Measurements from ENCODE around the gene MED13L.

- TF ChIP-seq FOXM1 (IDR thresholded peaks at IDR 0.05; ENCODE audit: borderline replicate concordance) = no peak
- TF ChIP-seq PKNOX1 (IDR thresholded peaks at IDR 0.05) = no peak
- no peak for TF ChIP-seq ZNF384 (IDR thresholded peaks at IDR 0.05)
- no peak for TF ChIP-seq SP1 (IDR thresholded peaks at IDR 0.05)
- no peak for TF ChIP-seq FOXA1 (IDR thresholded peaks at IDR 0.05)
- no peak for TF ChIP-seq ELF4 (IDR thresholded peaks at IDR 0.05)
- no peak for TF ChIP-seq BHLHE40 (IDR thresholded peaks at IDR 0.05; ENCODE audit: borderline replicate concordance)
- TF ChIP-seq LEF1 (IDR thresholded peaks at IDR 0.05; ENCODE audit: borderline replicate concordance) = no peak
- TF ChIP-seq CTBP1 (IDR thresholded peaks at IDR 0.05; ENCODE audit: borderline replicate concordance) = no peak
- no peak for TF ChIP-seq SUZ12 (IDR thresholded peaks at IDR 0.05)
- no peak for TF ChIP-seq L3MBTL2 (conservative IDR thresholded peaks at IDR 0.05)
- TF ChIP-seq NFRKB (IDR thresholded peaks at IDR 0.05) = no peak
- no peak for TF ChIP-seq ARNT (IDR thresholded peaks at IDR 0.05)
Measured at GRCh38 chr12:116309343-116309742, 31.9 kb upstream of the MED13L start.

All from HEK293T (cell line).